ENCODE data around the gene ADISSP. TPM values are rescaled to one million over a fixed set of nuclear protein-coding genes. Genes with fewer than 3 reads are reported as not detected.

The ADISSP gene
- total and polyA plus RNA-seq, 2 of the 13 experiments (the other 11 are each of a cell fraction or from before 2014, with no cell fraction given): 38.3 to 90.6 TPM

DNA sequence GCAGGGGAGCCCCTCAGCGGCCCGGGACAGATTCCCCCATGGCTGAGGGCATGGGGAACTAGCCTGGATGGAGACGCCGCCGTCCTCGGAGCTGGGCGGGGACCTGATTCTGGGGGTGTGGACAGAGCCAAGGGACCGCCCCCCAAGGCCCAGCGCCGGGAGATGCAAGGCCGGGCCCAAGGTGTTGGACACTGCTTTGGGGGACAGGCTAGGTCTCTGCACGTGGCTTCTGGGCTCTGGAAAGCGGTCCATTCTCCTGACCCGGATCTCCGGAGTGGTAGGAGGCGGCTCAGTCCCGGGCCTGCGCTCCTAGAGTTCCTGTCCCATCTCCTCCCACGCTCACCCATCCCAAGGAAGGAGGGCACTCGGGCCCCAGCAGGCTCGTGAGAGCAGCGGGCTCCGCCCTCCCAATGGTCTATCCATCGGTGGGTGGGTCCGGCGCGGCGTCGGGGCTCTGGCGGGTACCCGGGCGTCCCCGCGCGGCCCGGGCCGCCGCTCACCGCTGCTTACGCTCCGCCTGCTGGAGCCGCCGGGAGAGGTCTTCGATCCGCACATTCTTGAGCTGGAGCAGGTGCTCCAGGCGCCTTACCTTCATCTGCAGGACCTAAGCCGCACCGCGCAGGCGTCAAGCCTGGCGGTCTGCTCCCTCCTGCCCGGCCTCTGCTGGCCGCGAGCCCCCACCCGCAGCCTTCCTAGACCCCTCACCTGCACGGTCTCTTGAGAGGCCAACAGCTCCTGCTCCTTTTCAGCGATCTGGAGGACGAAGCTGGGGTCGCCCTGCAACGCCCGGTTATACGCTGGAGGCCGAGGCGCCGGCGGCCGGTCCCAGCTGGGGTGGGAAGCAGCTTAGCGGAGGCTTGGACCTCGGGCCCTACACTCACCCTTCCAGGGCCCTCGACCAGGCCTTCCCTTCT is 10.4 kb upstream of the ADISSP start (continued):
- TF ChIP-seq ZNF503 (CRISPR knock-in tag; IDR thresholded peaks at IDR 0.05): no peak
- no peak for TF ChIP-seq ZNF44 (CRISPR knock-in tag; IDR thresholded peaks at IDR 0.05)
- no peak for TF ChIP-seq CREM (IDR thresholded peaks at IDR 0.05)
- no peak for TF ChIP-seq CREM (CRISPR knock-in tag; IDR thresholded peaks at IDR 0.05)
- TF ChIP-seq SP4 (CRISPR knock-in tag; IDR thresholded peaks at IDR 0.05): peak; percentile 33; the same call in 1 of the 2 replicates
- no peak for TF ChIP-seq HNRNPL (IDR thresholded peaks at IDR 0.05; ENCODE audit: low read depth, low read length)
- TF ChIP-seq, protein P1, sequence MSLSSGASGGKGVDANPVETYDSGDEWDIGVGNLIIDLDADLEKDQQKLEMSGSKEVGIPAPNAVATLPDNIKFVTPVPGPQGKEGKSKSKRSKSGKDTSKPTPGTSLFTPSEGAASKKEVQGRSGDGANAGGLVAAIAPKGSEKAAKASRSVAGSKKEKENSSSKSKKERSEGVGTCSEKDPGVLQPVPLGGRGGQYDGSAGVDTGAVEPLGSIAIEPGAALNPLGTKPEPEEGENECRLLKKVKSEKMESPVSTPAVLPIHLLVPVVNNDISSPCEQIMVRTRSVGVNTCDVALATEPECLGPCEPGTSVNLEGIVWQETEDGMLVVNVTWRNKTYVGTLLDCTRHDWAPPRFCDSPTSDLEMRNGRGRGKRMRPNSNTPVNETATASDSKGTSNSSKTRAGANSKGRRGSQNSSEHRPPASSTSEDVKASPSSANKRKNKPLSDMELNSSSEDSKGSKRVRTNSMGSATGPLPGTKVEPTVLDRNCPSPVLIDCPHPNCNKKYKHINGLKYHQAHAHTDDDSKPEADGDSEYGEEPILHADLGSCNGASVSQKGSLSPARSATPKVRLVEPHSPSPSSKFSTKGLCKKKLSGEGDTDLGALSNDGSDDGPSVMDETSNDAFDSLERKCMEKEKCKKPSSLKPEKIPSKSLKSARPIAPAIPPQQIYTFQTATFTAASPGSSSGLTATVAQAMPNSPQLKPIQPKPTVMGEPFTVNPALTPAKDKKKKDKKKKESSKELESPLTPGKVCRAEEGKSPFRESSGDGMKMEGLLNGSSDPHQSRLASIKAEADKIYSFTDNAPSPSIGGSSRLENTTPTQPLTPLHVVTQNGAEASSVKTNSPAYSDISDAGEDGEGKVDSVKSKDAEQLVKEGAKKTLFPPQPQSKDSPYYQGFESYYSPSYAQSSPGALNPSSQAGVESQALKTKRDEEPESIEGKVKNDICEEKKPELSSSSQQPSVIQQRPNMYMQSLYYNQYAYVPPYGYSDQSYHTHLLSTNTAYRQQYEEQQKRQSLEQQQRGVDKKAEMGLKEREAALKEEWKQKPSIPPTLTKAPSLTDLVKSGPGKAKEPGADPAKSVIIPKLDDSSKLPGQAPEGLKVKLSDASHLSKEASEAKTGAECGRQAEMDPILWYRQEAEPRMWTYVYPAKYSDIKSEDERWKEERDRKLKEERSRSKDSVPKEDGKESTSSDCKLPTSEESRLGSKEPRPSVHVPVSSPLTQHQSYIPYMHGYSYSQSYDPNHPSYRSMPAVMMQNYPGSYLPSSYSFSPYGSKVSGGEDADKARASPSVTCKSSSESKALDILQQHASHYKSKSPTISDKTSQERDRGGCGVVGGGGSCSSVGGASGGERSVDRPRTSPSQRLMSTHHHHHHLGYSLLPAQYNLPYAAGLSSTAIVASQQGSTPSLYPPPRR (CRISPR knock-in tag; IDR thresholded peaks at IDR 0.05; ENCODE audit: borderline replicate concordance): no peak; the same call in 1 of the 2 replicates
- no peak for TF ChIP-seq ZFAT (CRISPR knock-in tag; conservative IDR thresholded peaks at IDR 0.05)
- TF ChIP-seq BHLHE40 (IDR thresholded peaks at IDR 0.05; ENCODE audit: low read length): no peak; the same call in 1 of the 2 replicates
- no peak for TF ChIP-seq ZNF253 (CRISPR knock-in tag; IDR thresholded peaks at IDR 0.05; ENCODE audit: borderline replicate concordance)
- no peak for TF ChIP-seq KDM4B (CRISPR knock-in tag; IDR thresholded peaks at IDR 0.05)
- TF ChIP-seq, protein P2, sequence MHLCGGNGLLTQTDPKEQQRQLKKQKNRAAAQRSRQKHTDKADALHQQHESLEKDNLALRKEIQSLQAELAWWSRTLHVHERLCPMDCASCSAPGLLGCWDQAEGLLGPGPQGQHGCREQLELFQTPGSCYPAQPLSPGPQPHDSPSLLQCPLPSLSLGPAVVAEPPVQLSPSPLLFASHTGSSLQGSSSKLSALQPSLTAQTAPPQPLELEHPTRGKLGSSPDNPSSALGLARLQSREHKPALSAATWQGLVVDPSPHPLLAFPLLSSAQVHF (CRISPR knock-in tag; IDR thresholded peaks at IDR 0.05): no peak
- TF ChIP-seq ZGPAT (CRISPR knock-in tag; IDR thresholded peaks at IDR 0.05): no peak
- TF ChIP-seq FIP1L1 (IDR thresholded peaks at IDR 0.05; ENCODE audit: borderline replicate concordance, insufficient read depth, low read depth, low read length): no peak
- no peak for TF ChIP-seq GATA4 (IDR thresholded peaks at IDR 0.05; ENCODE audit: borderline replicate concordance, low read depth)
- TF ChIP-seq RBM39 (IDR thresholded peaks at IDR 0.05; ENCODE audit: low read depth, low read length, poor library complexity, severe bottlenecking): no peak

Measured in HepG2 (cell line).